Liver (tissue), 9 donors: ENCODE results near the gene HYAL1. TPM values are rescaled to one million over a fixed set of nuclear protein-coding genes. Genes with fewer than 3 reads are reported as not detected.

Experiments used
- DNase-seq: peaks from one replicate; pipeline ENCODE4 v3.0.0-alpha.2; 2017; ENCODE audit warnings: low spot score
- H3K27ac ChIP-seq, 2 donors: one replicate each; pipeline ENCODE4 v1.7.0; 2013; ENCODE audit warnings: inconsistent platforms in 2 of 2, low read length in 2 of 2, control low read depth in 1 of 2, low read depth in 1 of 2, mild to moderate bottlenecking in 1 of 2
- H3K27me3 ChIP-seq, 4 donors: one replicate each; pipeline versions ENCODE4 v1.6.1 to v1.7.0; 2013; ENCODE audit warnings: low read length in 3 of 4, inconsistent platforms in 1 of 4, mild to moderate bottlenecking in 1 of 4, moderate library complexity in 1 of 4; ENCODE audit not compliant: control insufficient read depth in 4 of 4, insufficient read depth in 4 of 4
- H3K36me3 ChIP-seq, 4 donors: one replicate each; pipeline versions ENCODE4 v1.6.1 to v1.7.0; 2013; ENCODE audit warnings: low read length in 3 of 4, mild to moderate bottlenecking in 3 of 4, low read depth in 1 of 4, moderate library complexity in 1 of 4; ENCODE audit not compliant: control insufficient read depth in 4 of 4, insufficient read depth in 3 of 4
- H3K4me1 ChIP-seq, 4 donors: one replicate each; pipeline versions ENCODE4 v1.6.1 to v1.7.0; 2013; ENCODE audit warnings: low read length in 3 of 4, mild to moderate bottlenecking in 3 of 4, moderate library complexity in 1 of 4; ENCODE audit not compliant: control insufficient read depth in 4 of 4, insufficient read depth in 4 of 4
- H3K4me3 ChIP-seq, 3 donors: one replicate each; pipeline versions ENCODE4 v1.6.1 to v1.7.0; 2013; ENCODE audit warnings: low read length in 3 of 3, control low read depth in 1 of 3, low read depth in 1 of 3, mild to moderate bottlenecking in 1 of 3
- H3K9ac ChIP-seq, 2 donors: one replicate each; pipeline ENCODE4 v1.7.0; 2013; ENCODE audit warnings: low read length in 2 of 2, mild to moderate bottlenecking in 2 of 2, moderate library complexity in 2 of 2, control low read depth in 1 of 2, low read depth in 1 of 2
- H3K9me3 ChIP-seq, 4 donors: one replicate each; pipeline versions ENCODE4 v1.6.1 to v1.7.0; 2013; ENCODE audit warnings: low read length in 3 of 4; ENCODE audit not compliant: control insufficient read depth in 4 of 4
- CTCF ChIP-seq: fragments of 150-350 bp; IDR thresholded peaks from 2 replicates; pipeline ENCODE4 v1.5.1; 2017; ENCODE audit warnings: improper control_type of control experiment, low read depth, low read length; ENCODE audit not compliant: missing input control
- EGR1 ChIP-seq, 2 donors: IDR thresholded peaks; 2 replicates each; pipeline ENCODE4 v1.6.1; 2016 to 2018; ENCODE audit warnings: antibody characterized with exemption in 2 of 2, low read depth in 2 of 2
- FOXA1 ChIP-seq: IDR thresholded peaks from 2 replicates; pipeline ENCODE4 v1.6.1; 2016; ENCODE audit warnings: antibody characterized with exemption
- FOXA2 ChIP-seq: IDR thresholded peaks from 2 replicates; pipeline ENCODE4 v1.6.1; 2016; ENCODE audit warnings: antibody characterized with exemption
- GABPA ChIP-seq, 2 donors: IDR thresholded peaks in 1 of 2; conservative IDR thresholded peaks in 1 of 2; 2 replicates each; pipeline ENCODE4 v1.6.1; 2016; ENCODE audit warnings: antibody characterized with exemption in 2 of 2, mild to moderate bottlenecking in 1 of 2, moderate library complexity in 1 of 2
- HNF4A ChIP-seq, 2 donors: conservative IDR thresholded peaks; 2 replicates each; pipeline ENCODE4 v1.6.1; 2016; ENCODE audit warnings: antibody characterized with exemption in 2 of 2, mild to moderate bottlenecking in 2 of 2
- HNF4G ChIP-seq: IDR thresholded peaks from 2 replicates; pipeline ENCODE4 v1.6.1; 2016; ENCODE audit warnings: antibody characterized with exemption
- JUND ChIP-seq, 2 donors: IDR thresholded peaks; 2 replicates each; pipeline ENCODE4 v1.6.1; 2016; ENCODE audit warnings: antibody characterized with exemption in 2 of 2
- MAX ChIP-seq: IDR thresholded peaks from 2 replicates; pipeline ENCODE4 v1.6.1; 2016; ENCODE audit warnings: antibody characterized with exemption
- NR2F2 ChIP-seq: IDR thresholded peaks from 2 replicates; pipeline ENCODE4 v1.6.1; 2016; ENCODE audit warnings: antibody characterized with exemption
- RAD21 ChIP-seq, 2 donors: IDR thresholded peaks; 2 replicates each; pipeline ENCODE4 v1.6.1; 2016; ENCODE audit warnings: antibody characterized with exemption in 2 of 2, mild to moderate bottlenecking in 2 of 2
- REST ChIP-seq: IDR thresholded peaks from 2 replicates; pipeline ENCODE4 v1.6.1; 2016; ENCODE audit warnings: antibody characterized with exemption, mild to moderate bottlenecking
- RXRA ChIP-seq, 2 donors: IDR thresholded peaks; 2 replicates each; pipeline ENCODE4 v1.6.1; 2017 to 2018; ENCODE audit warnings: antibody characterized with exemption in 2 of 2, mild to moderate bottlenecking in 1 of 2
- SP1 ChIP-seq: IDR thresholded peaks from 2 replicates; pipeline ENCODE4 v1.6.1; 2018; ENCODE audit warnings: antibody characterized with exemption, mild to moderate bottlenecking
- TAF1 ChIP-seq: conservative IDR thresholded peaks from 2 replicates; pipeline ENCODE4 v1.6.1; 2016; ENCODE audit warnings: antibody characterized with exemption, mild to moderate bottlenecking
- YY1 ChIP-seq: IDR thresholded peaks from 2 replicates; pipeline ENCODE4 v1.6.1; 2016; ENCODE audit warnings: antibody characterized with exemption, mild to moderate bottlenecking
- WGBS: extraction: QIAGEN DNeasy Blood & Tissue Kit; methylation state at CpG from one replicate; pipeline ENCODE4 v1.1.7; 2013; 5-methylcytosine and 5-hydroxymethylcytosine counted together
- polyA plus RNA-seq, 2 donors: library from polyadenylated mRNA; stranded (reverse) in 1 of 2; unstranded in 1 of 2; fragments of 200-250 nt in 1 of 2; fragments of >200 nt in 1 of 2; fragmentation: Nextera tagmentation in 1 of 2; extraction: Ambion mirVana in 1 of 2; gene quantifications; one replicate each; pipeline versions ENCODE4 v1.2.1 to v1.2.3, GENCODE V29; 2013 to 2015
- total RNA-seq, 2 donors: library from RNA; depleted of rRNA; stranded (reverse); fragments of >200 nt; gene quantifications; one replicate each; pipeline ENCODE4 v1.2.3, GENCODE V29; 2014
- TF ChIP-seq, protein P1 (sequence below): IDR thresholded peaks from 2 replicates; pipeline ENCODE4 v1.6.1; 2016; ENCODE audit warnings: antibody characterized with exemption
- TF ChIP-seq, protein P2 (sequence below): IDR thresholded peaks from 2 replicates; pipeline ENCODE4 v1.6.1; 2016; ENCODE audit warnings: antibody characterized with exemption
- donor health status: healthy.
- donor health status: healthy.
- donor health status: healthy.
- donor health status: healthy.
- donor health status: healthy.

Gene HYAL1
- total and polyA plus RNA-seq, 4 donors = 82.3 to 156 (median 121) TPM

DNA sequence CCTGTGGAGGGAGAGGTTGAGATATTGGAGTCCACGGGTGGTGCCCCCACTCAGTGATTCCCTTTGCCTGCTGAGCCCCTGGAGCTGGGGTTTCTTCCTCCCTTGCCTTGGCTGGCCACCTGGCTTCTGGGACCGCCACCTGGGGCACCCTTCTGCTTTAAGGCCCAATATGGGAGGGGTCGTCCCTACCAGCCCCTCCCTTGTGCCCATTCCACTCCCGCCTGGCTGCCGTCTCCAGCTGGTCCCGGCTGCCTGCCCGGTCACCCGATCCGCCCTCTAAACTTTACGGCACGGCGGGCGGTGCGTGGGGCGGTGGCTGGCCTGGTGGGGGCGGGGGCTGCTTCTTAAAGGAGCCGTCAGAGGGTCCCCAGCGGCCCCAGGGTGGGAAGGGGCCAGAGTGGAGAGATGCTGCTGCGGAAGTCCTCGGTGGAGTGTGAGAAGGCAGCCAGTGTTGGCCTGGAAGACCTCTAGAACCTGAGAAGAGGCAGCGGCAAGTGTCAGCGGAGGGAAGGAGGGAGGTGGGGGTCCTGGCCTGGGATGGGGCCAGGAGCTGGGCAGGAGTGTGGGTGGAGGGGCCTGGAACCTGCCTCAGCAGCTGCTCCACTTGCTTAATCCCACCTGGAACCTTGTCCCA, 36.0 kb downstream of the HYAL1 start:
- 12% methylated on average over 22 of the region's 22 CpGs for whole genome bisulfite sequencing
- no peaks in the 10 kb centered on the region for H3K36me3 ChIP-seq
- H3K4me3 ChIP-seq = peak overlapping the region in 1 of 3 donors; percentile 12
- no peak overlapping the region for H3K9ac ChIP-seq
- DNase-seq = no peak
- H3K4me1 ChIP-seq = peaks cover 0 to 34% (median 9%) of the 10 kb centered on the region in 4 donors
- no peaks in the 10 kb centered on the region for H3K9me3 ChIP-seq
- no peaks in the 10 kb centered on the region for H3K27me3 ChIP-seq
- TF ChIP-seq SP1 (peak; percentile 32), HNF4G (no peak), GABPA (IDR thresholded peaks at IDR 0.05 in 1 of 2, conservative IDR thresholded peaks at IDR 0.05 in 1 of 2) (no peak), RXRA (IDR thresholded peaks at IDR 0.05) (peak; percentile 19 to 25), HNF4A (conservative IDR thresholded peaks at IDR 0.05) (peak in 1 of 2 donors; percentile 25)
- H3K27ac ChIP-seq = peak overlapping the region; percentile 15 to 48

DNA sequence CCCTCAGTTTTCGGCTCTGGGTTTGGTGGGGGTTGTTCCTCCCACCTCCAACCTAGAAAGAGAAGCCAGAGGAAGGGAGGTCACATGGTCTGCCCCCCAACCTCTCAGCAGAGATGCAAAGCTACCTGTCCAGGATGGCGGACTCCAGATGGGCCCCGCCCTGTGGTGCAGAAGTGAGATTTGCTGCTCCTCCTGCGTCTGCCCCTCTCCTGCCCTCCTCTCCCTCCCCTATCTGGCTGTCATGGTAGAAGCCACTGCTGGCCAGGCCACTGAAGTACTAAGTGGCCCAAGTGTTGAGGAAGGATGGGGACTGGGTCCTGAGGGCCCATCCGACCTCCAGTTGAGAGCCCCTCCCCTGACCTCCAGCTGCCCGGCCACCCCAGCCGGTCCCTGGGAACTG, 36.5 kb downstream of the HYAL1 start:
- no peak for DNase-seq
- Histone ChIP-seq H3K36me3 (no peaks in the 10 kb centered on the region), H3K27ac (peak overlapping the region; percentile 15 to 48), H3K27me3 (no peaks in the 10 kb centered on the region), H3K9ac (no peak overlapping the region), H3K4me3 (peak overlapping the region in 1 of 3 donors; percentile 12), H3K4me1 (peaks cover 0 to 33% (median 9%) of the 10 kb centered on the region in 4 donors), H3K9me3 (no peaks in the 10 kb centered on the region)
- WGBS = 75% methylated on average over 7 of the region's 7 CpGs
- TF ChIP-seq HNF4G (no peak), REST (no peak), YY1 (no peak), CTCF (no peak), EGR1 (IDR thresholded peaks at IDR 0.05; ENCODE audit: low read depth in 2 of 2) (no peak), NR2F2 (no peak), SP1 (no peak), RAD21 (IDR thresholded peaks at IDR 0.05) (no peak), RXRA (IDR thresholded peaks at IDR 0.05) (no peak), HNF4A (conservative IDR thresholded peaks at IDR 0.05) (no peak), JUND (IDR thresholded peaks at IDR 0.05) (no peak), FOXA2 (no peak), MAX (no peak), TAF1 (no peak), FOXA1 (no peak), GABPA (IDR thresholded peaks at IDR 0.05 in 1 of 2, conservative IDR thresholded peaks at IDR 0.05 in 1 of 2) (no peak)
- TF ChIP-seq, protein P1, sequence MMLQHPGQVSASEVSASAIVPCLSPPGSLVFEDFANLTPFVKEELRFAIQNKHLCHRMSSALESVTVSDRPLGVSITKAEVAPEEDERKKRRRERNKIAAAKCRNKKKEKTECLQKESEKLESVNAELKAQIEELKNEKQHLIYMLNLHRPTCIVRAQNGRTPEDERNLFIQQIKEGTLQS = no peak
- TF ChIP-seq, protein P2, sequence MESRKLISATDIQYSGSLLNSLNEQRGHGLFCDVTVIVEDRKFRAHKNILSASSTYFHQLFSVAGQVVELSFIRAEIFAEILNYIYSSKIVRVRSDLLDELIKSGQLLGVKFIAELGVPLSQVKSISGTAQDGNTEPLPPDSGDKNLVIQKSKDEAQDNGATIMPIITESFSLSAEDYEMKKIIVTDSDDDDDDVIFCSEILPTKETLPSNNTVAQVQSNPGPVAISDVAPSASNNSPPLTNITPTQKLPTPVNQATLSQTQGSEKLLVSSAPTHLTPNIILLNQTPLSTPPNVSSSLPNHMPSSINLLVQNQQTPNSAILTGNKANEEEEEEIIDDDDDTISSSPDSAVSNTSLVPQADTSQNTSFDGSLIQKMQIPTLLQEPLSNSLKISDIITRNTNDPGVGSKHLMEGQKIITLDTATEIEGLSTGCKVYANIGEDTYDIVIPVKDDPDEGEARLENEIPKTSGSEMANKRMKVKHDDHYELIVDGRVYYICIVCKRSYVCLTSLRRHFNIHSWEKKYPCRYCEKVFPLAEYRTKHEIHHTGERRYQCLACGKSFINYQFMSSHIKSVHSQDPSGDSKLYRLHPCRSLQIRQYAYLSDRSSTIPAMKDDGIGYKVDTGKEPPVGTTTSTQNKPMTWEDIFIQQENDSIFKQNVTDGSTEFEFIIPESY = no peak
